ENCODE results near the gene CHN2. TPM values are rescaled to one million over a fixed set of nuclear protein-coding genes. Genes with fewer than 3 reads are reported as not detected.

Gene CHN2
- polyA plus RNA-seq, 1 donor from 2014 or later: 136 TPM

- H3K79me2 ChIP-seq (replicated peaks; ENCODE audit: insufficient read depth, low read length): no peaks in the 10 kb centered on the region
- H3F3A ChIP-seq (ENCODE audit: insufficient read depth, low read length, poor library complexity, severe bottlenecking): no peaks in the 10 kb centered on the region
- no peak overlapping the region for H2AFZ ChIP-seq (ENCODE audit: low read depth, low read length)
- H3K36me3 ChIP-seq (ENCODE audit: insufficient read depth, low read length): peaks cover 6% of the 10 kb centered on the region
- no peak for TF ChIP-seq EZH2 (IDR thresholded peaks at IDR 0.05; ENCODE audit: borderline replicate concordance, insufficient read depth, low read length, poor library complexity, severe bottlenecking)
- TF ChIP-seq TAF1 (IDR thresholded peaks at IDR 0.05; ENCODE audit: low read depth): no peak
- TF ChIP-seq CTCF (IDR thresholded peaks at IDR 0.05; ENCODE audit: poor library complexity, severe bottlenecking): no peak
- no peaks in the 10 kb centered on the region for H3K9me3 ChIP-seq (ENCODE audit: low read length)
- H4K20me1 ChIP-seq (ENCODE audit: insufficient read depth): no peaks in the 10 kb centered on the region
- H3K27me3 ChIP-seq (ENCODE audit: insufficient read depth, low read depth, low read length): no peaks in the 10 kb centered on the region
- H3K9ac ChIP-seq (ENCODE audit: low read length): no peak overlapping the region
- H3K27ac ChIP-seq (ENCODE audit: low read length): no peak overlapping the region
- H3K4me3 ChIP-seq (ENCODE audit: low read length): no peak overlapping the region
- H3K4me2 ChIP-seq (ENCODE audit: low read length): no peak overlapping the region
- no peaks in the 10 kb centered on the region for H3K9me2 ChIP-seq (ENCODE audit: insufficient read depth, low read length)
Observed at GRCh38 chr7:29177963-29178600, 16.5 kb upstream of the CHN2 start.

DNA sequence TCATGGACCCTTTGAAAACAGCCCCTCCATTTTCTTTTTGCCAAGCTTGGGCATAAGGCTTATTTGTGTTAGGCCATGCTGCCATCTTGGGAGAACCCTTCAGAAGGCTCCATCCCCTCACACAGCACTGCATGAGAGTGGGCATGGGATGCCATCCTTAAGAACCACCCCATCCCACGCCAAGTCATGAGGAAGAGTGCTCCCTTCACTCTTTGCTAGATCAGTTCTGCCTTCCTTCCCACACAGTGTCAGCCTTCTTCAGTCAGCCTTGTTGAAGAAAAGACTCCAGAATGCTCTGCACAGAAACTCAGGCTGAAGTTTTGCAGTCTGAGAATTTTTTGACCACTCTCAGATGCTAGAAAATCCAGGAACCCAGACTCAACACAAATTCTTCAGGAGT is 15.5 kb upstream of the CHN2 start:
- Histone ChIP-seq H3K27me3 (ENCODE audit: insufficient read depth, low read depth, low read length) (no peaks in the 10 kb centered on the region), H2AFZ (ENCODE audit: low read depth, low read length) (no peak overlapping the region), H3K4me2 (ENCODE audit: low read length) (no peak overlapping the region), H3K4me3 (ENCODE audit: low read length) (no peak overlapping the region), H3K27ac (ENCODE audit: low read length) (no peak overlapping the region), H3K9ac (ENCODE audit: low read length) (no peak overlapping the region), H3K9me2 (ENCODE audit: insufficient read depth, low read length) (no peaks in the 10 kb centered on the region), H3K9me3 (ENCODE audit: low read length) (no peaks in the 10 kb centered on the region), H4K20me1 (ENCODE audit: insufficient read depth) (no peaks in the 10 kb centered on the region), H3F3A (ENCODE audit: insufficient read depth, low read length, poor library complexity, severe bottlenecking) (no peaks in the 10 kb centered on the region), H3K36me3 (ENCODE audit: insufficient read depth, low read length) (peaks cover 6% of the 10 kb centered on the region), H3K79me2 (replicated peaks; ENCODE audit: insufficient read depth, low read length) (no peaks in the 10 kb centered on the region)
- TF ChIP-seq RAD21 (conservative IDR thresholded peaks at IDR 0.05) (no peak), CTCF (IDR thresholded peaks at IDR 0.05; ENCODE audit: poor library complexity, severe bottlenecking) (no peak), EP300 (conservative IDR thresholded peaks at IDR 0.05; ENCODE audit: poor library complexity, severe bottlenecking) (no peak), MXI1 (conservative IDR thresholded peaks at IDR 0.05; ENCODE audit: poor library complexity, severe bottlenecking) (no peak), SMC3 (conservative IDR thresholded peaks at IDR 0.05; ENCODE audit: poor library complexity) (no peak), EZH2 (IDR thresholded peaks at IDR 0.05; ENCODE audit: borderline replicate concordance, insufficient read depth, low read length, poor library complexity, severe bottlenecking) (no peak), POLR2AphosphoS5 (IDR thresholded peaks at IDR 0.05) (no peak), TAF1 (IDR thresholded peaks at IDR 0.05; ENCODE audit: low read depth) (no peak)
- TF ChIP-seq, protein P1, sequence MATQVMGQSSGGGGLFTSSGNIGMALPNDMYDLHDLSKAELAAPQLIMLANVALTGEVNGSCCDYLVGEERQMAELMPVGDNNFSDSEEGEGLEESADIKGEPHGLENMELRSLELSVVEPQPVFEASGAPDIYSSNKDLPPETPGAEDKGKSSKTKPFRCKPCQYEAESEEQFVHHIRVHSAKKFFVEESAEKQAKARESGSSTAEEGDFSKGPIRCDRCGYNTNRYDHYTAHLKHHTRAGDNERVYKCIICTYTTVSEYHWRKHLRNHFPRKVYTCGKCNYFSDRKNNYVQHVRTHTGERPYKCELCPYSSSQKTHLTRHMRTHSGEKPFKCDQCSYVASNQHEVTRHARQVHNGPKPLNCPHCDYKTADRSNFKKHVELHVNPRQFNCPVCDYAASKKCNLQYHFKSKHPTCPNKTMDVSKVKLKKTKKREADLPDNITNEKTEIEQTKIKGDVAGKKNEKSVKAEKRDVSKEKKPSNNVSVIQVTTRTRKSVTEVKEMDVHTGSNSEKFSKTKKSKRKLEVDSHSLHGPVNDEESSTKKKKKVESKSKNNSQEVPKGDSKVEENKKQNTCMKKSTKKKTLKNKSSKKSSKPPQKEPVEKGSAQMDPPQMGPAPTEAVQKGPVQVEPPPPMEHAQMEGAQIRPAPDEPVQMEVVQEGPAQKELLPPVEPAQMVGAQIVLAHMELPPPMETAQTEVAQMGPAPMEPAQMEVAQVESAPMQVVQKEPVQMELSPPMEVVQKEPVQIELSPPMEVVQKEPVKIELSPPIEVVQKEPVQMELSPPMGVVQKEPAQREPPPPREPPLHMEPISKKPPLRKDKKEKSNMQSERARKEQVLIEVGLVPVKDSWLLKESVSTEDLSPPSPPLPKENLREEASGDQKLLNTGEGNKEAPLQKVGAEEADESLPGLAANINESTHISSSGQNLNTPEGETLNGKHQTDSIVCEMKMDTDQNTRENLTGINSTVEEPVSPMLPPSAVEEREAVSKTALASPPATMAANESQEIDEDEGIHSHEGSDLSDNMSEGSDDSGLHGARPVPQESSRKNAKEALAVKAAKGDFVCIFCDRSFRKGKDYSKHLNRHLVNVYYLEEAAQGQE (IDR thresholded peaks at IDR 0.05; ENCODE audit: borderline replicate concordance): no peak
